GM12878 (cell line): ENCODE measurements around the gene SMC3.

Experiments used
- BRCA1 ChIP-seq: IDR thresholded peaks from 2 replicates; pipeline ENCODE4 v1.6.1; 2011; ENCODE audit warnings: low read depth, low read length, improper control_type of control experiment
- MXI1 ChIP-seq: fragments of 150-350 bp; IDR thresholded peaks from 2 replicates; pipeline ENCODE4 v1.6.1; 2011; ENCODE audit warnings: low read depth, mild to moderate bottlenecking, inconsistent platforms, low read length, improper control_type of control experiment
- NFIC ChIP-seq: IDR thresholded peaks from 2 replicates; pipeline ENCODE4 v1.6.1; 2012; ENCODE audit warnings: low read depth, mild to moderate bottlenecking, inconsistent platforms, low read length, moderate library complexity
- NFYB ChIP-seq: IDR thresholded peaks from 2 replicates; pipeline ENCODE4 v1.6.1; 2011; ENCODE audit warnings: low read depth, mild to moderate bottlenecking, low read length, improper control_type of control experiment, moderate library complexity; ENCODE audit not compliant: insufficient read depth
- POLR2AphosphoS5 ChIP-seq: IDR thresholded peaks from 2 replicates; pipeline ENCODE4 v1.6.1; 2011; ENCODE audit warnings: mild to moderate bottlenecking, low read length, inconsistent platforms
- POU2F2 ChIP-seq: IDR thresholded peaks from 3 replicates; pipeline ENCODE4 v1.6.1; 2011; ENCODE audit warnings: low read depth, mild to moderate bottlenecking, low read length, borderline replicate concordance
- TAF1 ChIP-seq: IDR thresholded peaks from 2 replicates; pipeline ENCODE4 v1.6.1; 2011; ENCODE audit warnings: mild to moderate bottlenecking, low read depth, low read length, borderline replicate concordance
- TF ChIP-seq, protein P1 (sequence below), 3 experiments: IDR thresholded peaks in 2 of 3; conservative IDR thresholded peaks in 1 of 3; 2 replicates each; pipeline ENCODE4 v1.5.1; 2011; ENCODE audit warnings: low read depth in 3 of 3, low read length in 3 of 3, mild to moderate bottlenecking in 3 of 3, control low read depth in 2 of 3, moderate library complexity in 2 of 3, inconsistent platforms in 1 of 3, mixed read lengths in 1 of 3; ENCODE audit not compliant: control insufficient read depth in 2 of 3, insufficient read depth in 1 of 3; ENCODE audit errors: extremely low read depth in 1 of 3
- TF ChIP-seq, protein P2 (sequence below): IDR thresholded peaks from 2 replicates; pipeline ENCODE4 v1.6.1; 2012; ENCODE audit warnings: improper control_type of control experiment, low read depth, low read length; ENCODE audit not compliant: insufficient replicate concordance

DNA sequence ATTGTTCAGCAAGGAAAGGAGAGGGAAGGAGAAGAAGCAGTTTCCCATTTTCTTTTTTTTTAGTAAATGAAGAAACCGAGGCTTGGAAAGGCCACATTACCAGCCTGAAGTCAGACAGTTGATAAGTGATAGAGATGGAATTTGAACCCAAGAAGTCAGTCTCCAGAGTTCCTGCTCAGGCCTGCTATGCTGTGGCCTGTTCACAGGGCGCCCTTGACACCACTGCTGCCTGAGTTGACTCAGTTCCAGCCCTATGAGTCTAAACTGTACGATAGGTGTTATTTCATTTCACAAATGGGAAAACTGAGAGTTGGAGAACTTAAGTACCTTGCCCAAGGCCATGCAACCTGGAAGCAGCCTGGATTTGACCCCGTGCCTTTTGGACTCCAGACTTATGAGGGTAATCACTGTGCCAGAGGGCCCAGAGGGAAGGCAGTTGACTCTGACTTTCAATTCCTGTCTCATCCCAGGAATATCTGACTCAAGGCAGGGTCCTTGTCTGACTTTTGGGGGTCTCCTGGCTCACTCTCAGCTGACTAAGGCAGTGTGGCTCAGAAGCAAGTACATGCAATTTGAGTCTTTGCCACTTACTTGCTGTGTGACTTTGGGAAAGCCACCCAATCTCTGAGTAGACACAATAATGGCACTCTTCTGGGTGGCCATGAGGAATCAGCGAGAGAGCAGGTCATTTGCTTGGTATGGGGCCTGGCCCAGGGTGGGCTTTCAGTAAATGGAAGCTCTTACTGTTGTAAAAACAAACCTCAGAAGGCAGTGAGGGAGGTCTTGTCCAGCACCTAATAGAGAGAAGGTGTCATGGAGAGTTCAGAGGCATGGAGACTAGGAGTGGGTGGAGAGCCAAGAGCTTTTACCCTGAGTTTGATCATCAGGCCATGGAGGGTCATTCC lies 58.7 kb downstream of the SMC3 start:
- TF ChIP-seq POU2F2 (no peak), BRCA1 (no peak), POLR2AphosphoS5 (no peak), NFIC (no peak), MXI1 (no peak), NFYB (no peak), TAF1 (no peak)
- TF ChIP-seq, protein P1, sequence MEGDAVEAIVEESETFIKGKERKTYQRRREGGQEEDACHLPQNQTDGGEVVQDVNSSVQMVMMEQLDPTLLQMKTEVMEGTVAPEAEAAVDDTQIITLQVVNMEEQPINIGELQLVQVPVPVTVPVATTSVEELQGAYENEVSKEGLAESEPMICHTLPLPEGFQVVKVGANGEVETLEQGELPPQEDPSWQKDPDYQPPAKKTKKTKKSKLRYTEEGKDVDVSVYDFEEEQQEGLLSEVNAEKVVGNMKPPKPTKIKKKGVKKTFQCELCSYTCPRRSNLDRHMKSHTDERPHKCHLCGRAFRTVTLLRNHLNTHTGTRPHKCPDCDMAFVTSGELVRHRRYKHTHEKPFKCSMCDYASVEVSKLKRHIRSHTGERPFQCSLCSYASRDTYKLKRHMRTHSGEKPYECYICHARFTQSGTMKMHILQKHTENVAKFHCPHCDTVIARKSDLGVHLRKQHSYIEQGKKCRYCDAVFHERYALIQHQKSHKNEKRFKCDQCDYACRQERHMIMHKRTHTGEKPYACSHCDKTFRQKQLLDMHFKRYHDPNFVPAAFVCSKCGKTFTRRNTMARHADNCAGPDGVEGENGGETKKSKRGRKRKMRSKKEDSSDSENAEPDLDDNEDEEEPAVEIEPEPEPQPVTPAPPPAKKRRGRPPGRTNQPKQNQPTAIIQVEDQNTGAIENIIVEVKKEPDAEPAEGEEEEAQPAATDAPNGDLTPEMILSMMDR (IDR thresholded peaks at IDR 0.05 in 2 of 3, conservative IDR thresholded peaks at IDR 0.05 in 1 of 3; ENCODE audit: control insufficient read depth in 2 of 3, extremely low read depth in 1 of 3, insufficient read depth in 1 of 3, low read depth in 3 of 3, low read length in 3 of 3) = no peak
- TF ChIP-seq, protein P2, sequence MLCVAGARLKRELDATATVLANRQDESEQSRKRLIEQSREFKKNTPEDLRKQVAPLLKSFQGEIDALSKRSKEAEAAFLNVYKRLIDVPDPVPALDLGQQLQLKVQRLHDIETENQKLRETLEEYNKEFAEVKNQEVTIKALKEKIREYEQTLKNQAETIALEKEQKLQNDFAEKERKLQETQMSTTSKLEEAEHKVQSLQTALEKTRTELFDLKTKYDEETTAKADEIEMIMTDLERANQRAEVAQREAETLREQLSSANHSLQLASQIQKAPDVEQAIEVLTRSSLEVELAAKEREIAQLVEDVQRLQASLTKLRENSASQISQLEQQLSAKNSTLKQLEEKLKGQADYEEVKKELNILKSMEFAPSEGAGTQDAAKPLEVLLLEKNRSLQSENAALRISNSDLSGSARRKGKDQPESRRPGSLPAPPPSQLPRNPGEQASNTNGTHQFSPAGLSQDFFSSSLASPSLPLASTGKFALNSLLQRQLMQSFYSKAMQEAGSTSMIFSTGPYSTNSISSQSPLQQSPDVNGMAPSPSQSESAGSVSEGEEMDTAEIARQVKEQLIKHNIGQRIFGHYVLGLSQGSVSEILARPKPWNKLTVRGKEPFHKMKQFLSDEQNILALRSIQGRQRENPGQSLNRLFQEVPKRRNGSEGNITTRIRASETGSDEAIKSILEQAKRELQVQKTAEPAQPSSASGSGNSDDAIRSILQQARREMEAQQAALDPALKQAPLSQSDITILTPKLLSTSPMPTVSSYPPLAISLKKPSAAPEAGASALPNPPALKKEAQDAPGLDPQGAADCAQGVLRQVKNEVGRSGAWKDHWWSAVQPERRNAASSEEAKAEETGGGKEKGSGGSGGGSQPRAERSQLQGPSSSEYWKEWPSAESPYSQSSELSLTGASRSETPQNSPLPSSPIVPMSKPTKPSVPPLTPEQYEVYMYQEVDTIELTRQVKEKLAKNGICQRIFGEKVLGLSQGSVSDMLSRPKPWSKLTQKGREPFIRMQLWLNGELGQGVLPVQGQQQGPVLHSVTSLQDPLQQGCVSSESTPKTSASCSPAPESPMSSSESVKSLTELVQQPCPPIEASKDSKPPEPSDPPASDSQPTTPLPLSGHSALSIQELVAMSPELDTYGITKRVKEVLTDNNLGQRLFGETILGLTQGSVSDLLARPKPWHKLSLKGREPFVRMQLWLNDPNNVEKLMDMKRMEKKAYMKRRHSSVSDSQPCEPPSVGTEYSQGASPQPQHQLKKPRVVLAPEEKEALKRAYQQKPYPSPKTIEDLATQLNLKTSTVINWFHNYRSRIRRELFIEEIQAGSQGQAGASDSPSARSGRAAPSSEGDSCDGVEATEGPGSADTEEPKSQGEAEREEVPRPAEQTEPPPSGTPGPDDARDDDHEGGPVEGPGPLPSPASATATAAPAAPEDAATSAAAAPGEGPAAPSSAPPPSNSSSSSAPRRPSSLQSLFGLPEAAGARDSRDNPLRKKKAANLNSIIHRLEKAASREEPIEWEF = no peak
